ENCODE measurements around the gene P2RY14. TPM values are rescaled to one million over a fixed set of nuclear protein-coding genes. Genes with fewer than 3 reads are reported as not detected.

P2RY14 gene
- total RNA-seq, 1 donor from 2014 or later: 0.11 TPM

- no peak overlapping the region for H3K27ac ChIP-seq (ENCODE audit: low read depth, low read length)
- TF ChIP-seq, protein P1, sequence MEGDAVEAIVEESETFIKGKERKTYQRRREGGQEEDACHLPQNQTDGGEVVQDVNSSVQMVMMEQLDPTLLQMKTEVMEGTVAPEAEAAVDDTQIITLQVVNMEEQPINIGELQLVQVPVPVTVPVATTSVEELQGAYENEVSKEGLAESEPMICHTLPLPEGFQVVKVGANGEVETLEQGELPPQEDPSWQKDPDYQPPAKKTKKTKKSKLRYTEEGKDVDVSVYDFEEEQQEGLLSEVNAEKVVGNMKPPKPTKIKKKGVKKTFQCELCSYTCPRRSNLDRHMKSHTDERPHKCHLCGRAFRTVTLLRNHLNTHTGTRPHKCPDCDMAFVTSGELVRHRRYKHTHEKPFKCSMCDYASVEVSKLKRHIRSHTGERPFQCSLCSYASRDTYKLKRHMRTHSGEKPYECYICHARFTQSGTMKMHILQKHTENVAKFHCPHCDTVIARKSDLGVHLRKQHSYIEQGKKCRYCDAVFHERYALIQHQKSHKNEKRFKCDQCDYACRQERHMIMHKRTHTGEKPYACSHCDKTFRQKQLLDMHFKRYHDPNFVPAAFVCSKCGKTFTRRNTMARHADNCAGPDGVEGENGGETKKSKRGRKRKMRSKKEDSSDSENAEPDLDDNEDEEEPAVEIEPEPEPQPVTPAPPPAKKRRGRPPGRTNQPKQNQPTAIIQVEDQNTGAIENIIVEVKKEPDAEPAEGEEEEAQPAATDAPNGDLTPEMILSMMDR (IDR thresholded peaks at IDR 0.05; ENCODE audit: insufficient read depth, low read depth, low read length): no peak
- no peak for TF ChIP-seq EZH2 (IDR thresholded peaks at IDR 0.05; ENCODE audit: insufficient read depth, low read length)
- DNase-seq (ENCODE audit: low read depth) (peak; percentile 53), FAIRE-seq (no peak)
- no peaks in the 10 kb centered on the region for H4K20me1 ChIP-seq (ENCODE audit: insufficient read depth, low read length)
- no peak overlapping the region for H3K4me2 ChIP-seq (ENCODE audit: low read length)
- Mint-ChIP-seq H3K9me3 (ENCODE audit: unreplicated experiment) (no peaks in the 10 kb centered on the region), H3K4me3 (ENCODE audit: unreplicated experiment) (no peak overlapping the region), H3K27ac (ENCODE audit: unreplicated experiment) (peak overlapping the region; percentile 64), H3K36me3 (ENCODE audit: low read depth, unreplicated experiment) (no peaks in the 10 kb centered on the region), H3K27me3 (ENCODE audit: low read depth, unreplicated experiment) (no peaks in the 10 kb centered on the region), H3K4me1 (ENCODE audit: low read depth, unreplicated experiment) (peaks cover 20% of the 10 kb centered on the region)
- H3K9ac ChIP-seq (ENCODE audit: low read length): no peak overlapping the region
- no peaks in the 10 kb centered on the region for H3K36me3 ChIP-seq (ENCODE audit: insufficient read depth, low read length)
- H3K9me3 ChIP-seq (ENCODE audit: insufficient read depth, low read depth, low read length): no peaks in the 10 kb centered on the region
- H3K79me2 ChIP-seq (ENCODE audit: insufficient read depth, low read length): no peaks in the 10 kb centered on the region
- no peaks in the 10 kb centered on the region for H3K27me3 ChIP-seq (ENCODE audit: insufficient read depth, low read length)
- H3K4me1 ChIP-seq (ENCODE audit: insufficient read depth, low read length): no peaks in the 10 kb centered on the region
- H3K4me3 ChIP-seq (ENCODE audit: insufficient read depth, low read depth, low read length): no peak overlapping the region
- H2AFZ ChIP-seq (ENCODE audit: low read depth, low read length): no peak overlapping the region
These were observed 80.2 kb downstream of the P2RY14 start for GRCh38 chr3:151197981-151198767.

DNA sequence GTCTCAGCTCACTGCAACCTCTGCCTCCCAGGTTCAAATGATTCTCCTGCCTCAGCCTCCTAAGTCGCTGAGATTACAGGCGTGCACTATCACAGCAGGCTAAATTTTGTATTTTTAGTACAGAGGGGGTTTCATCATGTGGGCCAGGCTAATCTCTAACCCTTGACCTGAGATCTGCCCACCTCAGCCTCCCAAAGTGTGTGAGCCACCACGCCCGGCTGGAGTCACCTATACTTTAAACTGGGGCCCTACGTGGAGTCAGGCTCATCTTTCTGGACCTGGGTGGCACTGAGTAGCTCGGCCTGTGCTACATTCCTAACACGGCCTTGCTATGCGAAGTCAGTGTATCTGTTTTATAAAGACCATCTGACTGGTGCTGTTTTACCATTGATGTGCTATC is 81.1 kb downstream of the P2RY14 start:
- H4K20me1 ChIP-seq (ENCODE audit: insufficient read depth, low read length): no peaks in the 10 kb centered on the region
- Mint-ChIP-seq H3K27ac (ENCODE audit: unreplicated experiment) (peak overlapping the region; percentile 26), H3K9me3 (ENCODE audit: unreplicated experiment) (no peaks in the 10 kb centered on the region), H3K4me3 (ENCODE audit: unreplicated experiment) (no peak overlapping the region), H3K36me3 (ENCODE audit: low read depth, unreplicated experiment) (no peaks in the 10 kb centered on the region), H3K27me3 (ENCODE audit: low read depth, unreplicated experiment) (no peaks in the 10 kb centered on the region), H3K4me1 (ENCODE audit: low read depth, unreplicated experiment) (peaks cover 20% of the 10 kb centered on the region)
- no peaks in the 10 kb centered on the region for H3K9me3 ChIP-seq (ENCODE audit: insufficient read depth, low read depth, low read length)
- H3K79me2 ChIP-seq (ENCODE audit: insufficient read depth, low read length): no peaks in the 10 kb centered on the region
- TF ChIP-seq EZH2 (IDR thresholded peaks at IDR 0.05; ENCODE audit: insufficient read depth, low read length): no peak
- TF ChIP-seq, protein P1 (IDR thresholded peaks at IDR 0.05; ENCODE audit: insufficient read depth, low read depth, low read length): no peak
- H3K4me2 ChIP-seq (ENCODE audit: low read length): no peak overlapping the region
- no peak for FAIRE-seq
- H3K27ac ChIP-seq (ENCODE audit: low read depth, low read length): no peak overlapping the region
- no peaks in the 10 kb centered on the region for H3K27me3 ChIP-seq (ENCODE audit: insufficient read depth, low read length)
- no peak overlapping the region for H3K9ac ChIP-seq (ENCODE audit: low read length)
- H3K36me3 ChIP-seq (ENCODE audit: insufficient read depth, low read length): no peaks in the 10 kb centered on the region
- H3K4me1 ChIP-seq (ENCODE audit: insufficient read depth, low read length): no peaks in the 10 kb centered on the region
- H2AFZ ChIP-seq (ENCODE audit: low read depth, low read length): no peak overlapping the region
- no peak for DNase-seq (ENCODE audit: low read depth)
- no peak overlapping the region for H3K4me3 ChIP-seq (ENCODE audit: insufficient read depth, low read depth, low read length)

- no peak overlapping the region for H3K27ac ChIP-seq (ENCODE audit: low read depth, low read length)
- H3K4me3 ChIP-seq (ENCODE audit: insufficient read depth, low read depth, low read length): no peak overlapping the region
- no peak overlapping the region for H2AFZ ChIP-seq (ENCODE audit: low read depth, low read length)
- Mint-ChIP-seq H3K36me3 (ENCODE audit: low read depth, unreplicated experiment) (no peaks in the 10 kb centered on the region), H3K4me3 (ENCODE audit: unreplicated experiment) (no peak overlapping the region), H3K27ac (ENCODE audit: unreplicated experiment) (peak overlapping the region; percentile 56), H3K27me3 (ENCODE audit: low read depth, unreplicated experiment) (no peaks in the 10 kb centered on the region), H3K4me1 (ENCODE audit: low read depth, unreplicated experiment) (peaks cover 20% of the 10 kb centered on the region), H3K9me3 (ENCODE audit: unreplicated experiment) (no peaks in the 10 kb centered on the region)
- FAIRE-seq (no peak), DNase-seq (ENCODE audit: low read depth) (no peak)
- H4K20me1 ChIP-seq (ENCODE audit: insufficient read depth, low read length): no peaks in the 10 kb centered on the region
- H3K9ac ChIP-seq (ENCODE audit: low read length): no peak overlapping the region
- no peak overlapping the region for H3K4me2 ChIP-seq (ENCODE audit: low read length)
- no peaks in the 10 kb centered on the region for H3K4me1 ChIP-seq (ENCODE audit: insufficient read depth, low read length)
- H3K9me3 ChIP-seq (ENCODE audit: insufficient read depth, low read depth, low read length): no peaks in the 10 kb centered on the region
- TF ChIP-seq, protein P1 (IDR thresholded peaks at IDR 0.05; ENCODE audit: insufficient read depth, low read depth, low read length): no peak
- TF ChIP-seq EZH2 (IDR thresholded peaks at IDR 0.05; ENCODE audit: insufficient read depth, low read length): no peak
- no peaks in the 10 kb centered on the region for H3K27me3 ChIP-seq (ENCODE audit: insufficient read depth, low read length)
- H3K36me3 ChIP-seq (ENCODE audit: insufficient read depth, low read length): no peaks in the 10 kb centered on the region
- no peaks in the 10 kb centered on the region for H3K79me2 ChIP-seq (ENCODE audit: insufficient read depth, low read length)
These were observed 81.9 kb downstream of the P2RY14 start for GRCh38 chr3:151196434-151196833.

All from astrocyte (in vitro differentiated cells and primary cell).